NCI-H2081 (cell line): Measurements from ENCODE around the gene CHRDL2.
A peak's percentile ranks its signal among the peaks of the same experiment; 100 is the strongest.

ENCODE experiments used
- DNase-seq, 2 experiments: peaks; one replicate each; lab custom pipeline; 2025; lab: John Stamatoyannopoulos, UW

The CHRDL2 gene

GRCh38 chr11:74748211-74749126 is 17.2 kb upstream of the CHRDL2 start, which contains the start of gene RNF169:
Gene RNF169, plus strand, starts transcription at chr11:74748849. Its CDS starts 32 bp downstream, at chr11:74748881.
- DNase-seq: peak; percentile 95 to 96

GRCh38 chr11:74746868-74747267 is 15.6 kb upstream of the CHRDL2 start:
- DNase-seq: no peak

- DNase-seq: no peak
Observed at GRCh38 chr11:74744277-74744676, 13.1 kb upstream of the CHRDL2 start.

- DNase-seq: no peak
Observed at GRCh38 chr11:74743640-74744039, 12.4 kb upstream of the CHRDL2 start.

GRCh38 chr11:74742070-74742469 is 10.8 kb upstream of the CHRDL2 start:
- DNase-seq: no peak

- DNase-seq: no peak
Observed at GRCh38 chr11:74739546-74740270, 8.5 kb upstream of the CHRDL2 start.

GRCh38 chr11:74736031-74736430 is 4.8 kb upstream of the CHRDL2 start:
- no peak for DNase-seq

- DNase-seq: no peak
Observed at GRCh38 chr11:74735365-74735928, 4.2 kb upstream of the CHRDL2 start.

- DNase-seq: no peak
Observed at GRCh38 chr11:74734559-74734925, 3.3 kb upstream of the CHRDL2 start.

- no peak for DNase-seq
Observed at GRCh38 chr11:74730571-74731260, 510 bp downstream of the CHRDL2 start.

- DNase-seq: no peak
Observed at GRCh38 chr11:74729397-74729796, 1.8 kb downstream of the CHRDL2 start.

GRCh38 chr11:74726547-74727182 is 4.6 kb downstream of the CHRDL2 start:
- DNase-seq: peak; percentile 55 to 71

GRCh38 chr11:74725701-74726100 is 5.5 kb downstream of the CHRDL2 start:
- DNase-seq: no peak

GRCh38 chr11:74723511-74723910 is 7.7 kb downstream of the CHRDL2 start:
- DNase-seq: no peak

- DNase-seq: no peak
Observed at GRCh38 chr11:74721479-74721835, 9.8 kb downstream of the CHRDL2 start.

- no peak for DNase-seq
Observed at GRCh38 chr11:74720596-74721478, 10.4 kb downstream of the CHRDL2 start.

- no peak for DNase-seq
Observed at GRCh38 chr11:74719011-74719410, 12.2 kb downstream of the CHRDL2 start.

- DNase-seq: no peak
Observed at GRCh38 chr11:74717221-74717969, 13.8 kb downstream of the CHRDL2 start.

GRCh38 chr11:74714904-74715303 is 16.3 kb downstream of the CHRDL2 start:
- no peak for DNase-seq

GRCh38 chr11:74713686-74714085 is 17.5 kb downstream of the CHRDL2 start:
- DNase-seq: no peak
